GM18519 (cell line): Measurements from ENCODE around the gene KDM2A.
"Not testable (repeated sequence)": the region's sequence is repeated elsewhere in the genome, so short reads cannot be mapped to it uniquely, and the experiment has no call there.

Experiments used
- ATAC-seq: cut with Tn5 transposase; IDR thresholded peaks from one replicate; pipeline ENCODE4 v1.9.1; 2021; ENCODE audit warnings: mild to moderate bottlenecking, moderate library complexity; ENCODE audit not compliant: unreplicated experiment, low FRiP score

Gene KDM2A

DNA sequence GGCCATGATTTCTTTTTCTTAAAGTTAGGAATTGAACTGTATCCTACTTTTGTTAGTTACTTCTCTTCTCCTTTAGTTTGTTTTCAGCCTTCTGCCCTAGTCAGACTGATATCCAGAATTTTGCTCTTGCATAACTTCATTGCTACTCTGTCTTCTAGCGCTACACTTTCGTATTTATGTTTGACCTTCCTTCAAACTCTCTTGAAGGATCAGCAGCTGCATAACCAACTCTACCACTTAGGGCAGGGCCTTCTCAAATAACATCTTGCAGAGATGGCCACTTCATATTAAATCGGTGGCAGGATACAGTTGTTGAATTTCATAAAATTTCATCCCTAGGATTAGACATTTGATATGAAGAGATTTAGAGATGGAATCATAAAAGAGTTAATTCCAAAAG lies 43.9 kb downstream of the KDM2A start:
- no peak for ATAC-seq

DNA sequence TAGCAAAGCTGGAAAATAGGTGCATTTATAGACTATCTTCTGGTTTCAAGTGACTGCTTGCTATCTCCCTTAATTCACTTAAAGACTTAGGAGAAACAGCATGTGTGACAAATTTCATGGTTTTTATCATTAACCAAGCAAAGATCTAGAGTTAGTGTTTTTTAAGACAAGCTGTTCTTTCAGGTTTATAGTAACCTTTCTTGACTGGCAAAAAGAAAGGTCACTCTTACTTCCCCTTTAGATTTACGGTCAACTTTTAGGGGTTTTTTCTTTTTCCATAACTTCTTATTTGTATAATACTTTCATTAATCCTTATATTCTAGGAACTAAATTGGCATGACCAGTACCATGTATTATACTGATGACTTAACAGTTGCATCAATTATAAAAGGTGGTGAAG lies 46.6 kb downstream of the KDM2A start:
- no peak for ATAC-seq

DNA sequence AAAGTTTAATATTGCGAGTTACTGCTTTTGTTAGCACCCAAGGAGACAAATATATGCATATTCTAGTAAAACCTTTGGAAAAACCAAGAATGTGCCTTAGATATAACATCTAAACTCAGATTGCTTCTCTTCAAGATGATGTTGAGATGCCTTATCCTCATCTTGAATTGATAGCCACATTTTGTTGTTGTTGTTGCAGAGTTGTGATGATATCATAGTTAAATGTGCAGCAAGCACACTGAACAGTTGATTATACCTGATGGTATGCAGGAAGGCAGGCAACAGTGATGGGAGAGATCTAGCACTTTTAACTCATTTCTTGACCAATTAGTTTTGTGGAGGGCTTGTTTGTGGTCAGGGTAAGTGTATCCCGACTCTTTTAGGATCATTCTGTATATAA lies 48.0 kb downstream of the KDM2A start:
- ATAC-seq: no peak

DNA sequence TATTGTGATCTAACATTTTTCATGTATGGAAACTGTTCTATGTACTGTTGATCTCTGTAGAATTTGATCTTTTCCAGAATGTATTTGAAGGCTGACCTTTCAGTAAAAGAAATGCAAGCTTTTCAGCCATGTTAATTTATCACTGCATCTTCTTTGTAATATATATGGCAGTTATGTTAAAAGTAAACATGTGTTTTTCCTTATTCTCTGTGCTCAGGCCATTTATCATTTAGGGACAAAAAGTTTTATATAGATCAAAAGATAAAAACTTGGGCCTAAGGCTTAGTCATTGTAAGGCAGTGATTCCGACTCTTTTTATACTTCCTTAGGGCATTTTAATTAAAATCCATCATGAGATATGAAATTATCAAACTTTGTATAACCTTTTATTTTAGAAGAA lies 48.7 kb downstream of the KDM2A start:
- ATAC-seq: no peak

DNA sequence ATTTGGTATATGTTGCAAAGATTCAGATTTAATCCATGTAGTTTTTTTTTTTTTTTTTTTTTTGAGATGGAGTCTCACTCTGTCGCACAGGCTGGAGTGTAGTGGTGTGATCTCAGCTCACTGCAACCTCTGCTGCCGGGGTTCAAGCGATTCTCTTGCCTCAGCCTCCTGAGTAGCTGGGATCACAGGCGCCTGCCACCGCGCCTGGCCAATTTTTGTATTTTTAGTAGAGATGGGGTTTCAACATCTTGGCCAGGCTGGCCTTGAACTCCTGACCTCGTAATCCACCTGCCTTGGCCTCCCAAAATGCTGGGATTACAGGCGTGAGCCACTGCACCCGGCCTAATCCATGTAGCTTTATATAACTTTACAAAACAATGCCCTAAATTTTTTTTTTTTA lies 49.8 kb downstream of the KDM2A start:
- ATAC-seq: not testable (repeated sequence)

DNA sequence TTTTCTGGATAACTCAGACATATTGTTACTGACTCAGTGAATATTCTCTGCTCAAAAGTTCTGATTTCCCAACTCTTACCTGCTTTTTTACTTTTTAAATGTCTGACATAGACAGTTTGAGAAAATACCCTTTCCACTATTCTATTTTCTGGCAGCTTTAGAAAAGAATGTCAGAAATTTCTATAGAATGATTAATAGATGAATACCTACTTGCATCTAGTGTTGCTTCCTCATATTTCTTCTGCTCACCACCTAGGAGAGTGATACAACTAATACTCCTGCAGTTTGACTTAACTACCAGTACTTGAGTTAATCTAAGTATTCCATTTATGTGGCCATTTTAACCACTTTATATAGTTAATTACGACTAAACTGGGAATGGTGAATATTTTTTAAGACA lies 55.2 kb downstream of the KDM2A start:
- ATAC-seq: no peak

DNA sequence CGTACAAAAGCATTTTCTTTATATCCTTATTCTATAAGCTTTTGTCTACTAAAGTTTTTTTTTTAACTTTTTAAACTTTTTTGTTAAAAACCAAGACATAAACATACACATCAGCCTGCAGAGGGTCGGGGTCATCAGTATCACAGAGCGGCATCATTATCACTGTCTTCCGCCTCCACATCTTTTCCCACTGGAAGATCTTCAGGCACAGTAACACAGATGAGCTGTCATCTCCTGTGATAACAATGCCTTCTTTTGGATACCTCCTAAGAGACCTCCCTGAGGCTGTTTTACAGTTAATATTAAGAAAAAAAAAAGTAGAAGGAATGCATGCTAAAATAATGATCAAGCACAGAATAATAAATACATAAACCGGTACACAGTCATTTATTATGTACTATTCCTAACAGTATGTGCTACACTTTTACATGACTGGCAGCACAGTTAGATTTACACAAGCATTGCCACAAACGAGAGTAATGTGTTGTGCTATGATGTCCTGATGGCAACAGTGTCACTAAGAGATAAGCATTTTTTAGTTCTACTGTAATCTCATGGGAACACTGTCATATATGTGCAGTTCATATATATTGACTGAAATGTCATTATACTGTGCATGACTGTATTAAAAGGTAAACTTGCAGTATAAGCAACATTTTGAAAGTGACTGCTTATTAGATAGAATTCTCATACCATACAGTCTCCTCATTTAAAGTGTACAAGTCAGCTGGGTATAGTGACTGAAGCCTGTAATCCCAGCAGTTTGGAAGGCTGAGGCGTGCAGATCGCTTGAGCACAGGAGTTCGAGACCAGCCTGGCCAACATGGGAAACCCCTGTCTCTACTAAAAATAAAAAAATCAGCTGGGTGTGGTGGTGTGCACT lies 58.6 kb downstream of the KDM2A start:
- no peak for ATAC-seq

DNA sequence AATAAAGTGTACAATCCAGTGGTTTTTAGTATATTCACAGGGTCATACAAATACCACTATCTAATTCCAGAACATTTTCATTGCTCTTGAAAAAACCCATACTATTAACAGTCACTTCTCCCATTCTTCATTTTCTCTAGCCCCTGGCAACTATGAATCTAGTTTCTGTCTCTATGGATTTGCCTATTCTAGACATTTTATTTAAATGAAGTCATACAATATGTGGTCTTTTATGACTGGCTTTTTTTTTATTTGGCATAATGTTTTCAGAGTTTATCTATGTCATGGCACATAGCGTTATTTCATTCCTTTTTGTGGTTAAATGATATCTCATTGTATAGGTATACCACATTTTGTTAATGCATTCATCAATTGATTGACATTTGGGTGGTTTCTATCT lies 59.4 kb downstream of the KDM2A start:
- no peak for ATAC-seq

DNA sequence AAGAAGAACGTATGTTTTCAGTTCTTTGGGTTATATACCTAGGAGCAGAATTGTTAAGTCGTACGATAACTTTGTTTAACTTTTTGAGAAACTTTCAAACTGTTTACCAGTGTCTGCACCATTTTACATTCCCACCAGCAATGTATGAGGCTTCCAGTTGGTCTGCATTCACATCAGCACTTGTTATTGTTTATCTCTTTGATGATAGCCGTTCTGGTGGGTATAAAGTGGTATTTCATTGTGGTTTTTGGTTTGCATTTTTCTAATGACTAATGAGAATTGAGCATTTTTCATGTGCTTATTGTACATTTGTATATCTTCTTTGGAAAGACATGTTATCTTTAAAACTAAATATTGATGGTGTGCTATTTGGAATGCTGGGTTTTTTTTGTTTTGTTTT lies 59.8 kb downstream of the KDM2A start:
- no peak for ATAC-seq

DNA sequence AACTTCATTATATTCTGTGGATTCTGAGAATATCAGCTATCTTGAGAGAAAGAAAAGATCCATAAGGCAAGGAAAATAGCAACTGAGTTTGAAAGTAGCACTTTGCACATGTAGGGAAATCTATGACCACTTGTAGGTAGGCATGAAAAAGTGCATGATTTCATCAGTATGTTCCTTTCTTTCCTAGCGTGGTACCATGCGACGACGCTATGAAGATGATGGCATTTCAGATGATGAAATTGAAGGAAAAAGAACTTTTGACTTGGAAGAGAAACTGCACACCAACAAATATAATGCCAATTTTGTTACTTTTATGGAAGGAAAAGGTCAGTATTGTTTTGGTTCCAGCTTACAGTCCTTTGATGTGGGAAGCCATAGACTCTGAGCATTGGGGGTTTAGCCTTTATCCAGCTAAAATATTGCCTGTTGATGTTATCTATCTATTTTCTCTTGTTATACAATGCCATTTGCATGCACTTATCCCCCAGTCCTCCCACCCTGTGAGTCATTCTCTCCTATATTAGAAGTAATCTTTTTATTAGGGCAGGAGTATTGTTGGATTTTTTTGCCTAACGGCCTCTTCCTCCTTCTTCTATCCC lies 60.9 kb downstream of the KDM2A start:
- ATAC-seq: no peak

DNA sequence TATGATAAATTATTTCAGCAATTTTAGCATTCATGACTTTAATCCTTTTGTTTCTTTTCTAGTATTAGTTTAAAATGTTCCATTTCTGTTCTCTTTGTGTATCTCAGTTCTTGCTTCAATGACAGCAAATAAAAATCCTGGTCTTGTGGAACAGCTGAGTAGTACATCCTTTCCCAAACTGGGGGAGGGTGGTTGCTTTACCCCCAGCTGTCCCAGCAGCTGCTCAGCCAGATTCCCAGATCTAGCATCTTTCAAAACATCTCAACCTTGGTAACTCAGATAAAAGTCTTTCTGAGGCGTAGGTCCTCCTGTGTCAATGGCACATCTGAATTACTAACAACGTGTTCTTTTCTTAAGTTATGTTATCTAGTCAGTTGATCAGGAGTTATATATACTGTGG lies 75.0 kb downstream of the KDM2A start:
- ATAC-seq: no peak

DNA sequence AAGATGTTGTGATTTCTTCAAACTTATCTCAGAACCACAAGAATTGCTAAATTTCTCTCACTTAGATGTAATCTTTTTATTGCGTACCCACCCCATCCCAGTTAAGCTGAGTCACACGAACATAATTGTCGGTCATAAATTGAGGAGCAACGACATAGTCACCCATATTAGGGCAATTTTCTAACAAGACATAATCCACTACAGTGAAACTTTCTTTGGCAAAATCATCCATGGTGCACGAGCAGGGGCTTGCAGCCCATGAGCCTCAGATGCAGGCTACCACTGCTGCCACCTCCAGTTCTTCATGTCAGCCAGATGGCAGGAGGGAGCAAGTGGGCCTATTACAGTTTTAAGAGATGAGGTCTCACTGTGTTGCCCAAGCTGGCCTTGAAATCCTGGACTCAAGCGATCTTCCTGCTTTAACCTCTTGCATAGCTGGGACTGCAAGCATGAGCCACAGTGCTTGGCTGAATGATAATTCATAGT lies 77.0 kb downstream of the KDM2A start:
- no peak for ATAC-seq

DNA sequence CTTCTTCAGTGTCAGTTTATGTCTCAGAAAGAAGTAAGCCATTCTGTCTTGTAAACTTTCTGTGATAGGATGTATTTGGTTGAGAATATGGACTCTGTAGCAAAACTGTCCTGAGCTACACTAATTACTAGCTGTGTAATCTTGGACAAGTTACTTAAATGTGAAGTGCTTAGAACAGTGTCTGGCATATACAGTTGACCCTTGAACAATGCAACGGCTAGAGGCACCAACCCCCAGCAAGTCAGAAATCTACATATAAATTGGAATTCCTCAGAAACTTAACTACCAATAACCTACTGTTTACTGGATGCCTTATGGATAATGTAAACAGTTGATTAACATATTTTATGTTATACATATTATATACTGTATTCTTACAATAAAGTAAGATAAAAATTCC lies 78.5 kb downstream of the KDM2A start:
- no peak for ATAC-seq

DNA sequence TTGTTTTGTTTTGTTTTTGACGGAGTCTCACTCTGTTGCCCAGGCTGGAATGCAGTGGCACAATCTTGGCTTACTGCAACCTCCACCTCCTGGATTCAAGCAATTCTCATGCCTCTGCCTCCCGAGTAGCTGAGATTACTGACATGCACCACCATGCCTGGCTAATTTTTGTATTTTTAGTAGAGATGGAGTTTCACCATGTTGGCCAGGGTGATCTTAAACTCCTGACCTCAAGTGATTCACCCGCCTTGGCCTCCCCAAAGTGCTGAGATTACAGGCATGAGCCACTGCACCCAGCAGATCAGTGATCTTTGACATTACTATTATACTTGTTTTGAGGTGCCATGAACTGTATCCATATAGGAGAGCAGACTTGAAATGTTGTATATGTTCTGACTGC lies 79.7 kb downstream of the KDM2A start:
- not testable (repeated sequence) for ATAC-seq

DNA sequence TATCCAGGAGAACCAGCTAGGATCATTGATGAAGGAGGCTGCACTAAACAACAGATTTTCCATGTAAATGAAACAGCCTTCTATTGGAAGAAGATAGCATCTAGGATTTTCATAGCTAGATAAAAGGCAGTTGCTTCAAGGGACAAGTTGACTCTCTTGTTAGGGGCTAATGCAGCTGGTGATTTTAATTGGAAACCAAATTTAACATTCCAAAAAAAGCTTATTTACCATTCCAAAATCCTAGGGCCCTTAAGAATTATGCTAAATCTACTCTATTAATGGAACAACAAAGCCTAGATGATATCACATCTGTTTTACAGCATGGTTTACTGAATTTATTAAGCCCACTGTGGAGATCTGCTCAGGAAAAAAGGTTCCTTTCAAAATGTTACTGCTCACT lies 80.7 kb downstream of the KDM2A start:
- no peak for ATAC-seq

DNA sequence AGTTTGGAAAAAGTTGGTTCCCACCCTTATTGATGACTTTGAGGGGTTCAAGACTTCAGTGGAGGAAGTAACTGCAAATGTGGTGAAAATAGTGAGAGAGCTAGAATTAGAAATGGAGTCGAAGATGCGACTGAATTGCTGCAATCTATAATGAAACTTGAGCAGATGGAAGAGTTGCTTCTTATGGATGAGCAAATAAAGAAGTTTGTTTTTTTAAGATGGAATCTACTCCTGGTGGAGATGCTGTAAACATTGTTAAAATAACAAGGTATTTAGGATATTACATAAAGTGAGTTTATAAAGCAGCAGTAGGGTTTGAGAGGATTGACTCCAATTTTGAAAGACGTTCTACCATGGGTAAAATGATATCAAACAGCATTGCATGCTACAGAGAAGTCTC lies 83.0 kb downstream of the KDM2A start:
- ATAC-seq: no peak

DNA sequence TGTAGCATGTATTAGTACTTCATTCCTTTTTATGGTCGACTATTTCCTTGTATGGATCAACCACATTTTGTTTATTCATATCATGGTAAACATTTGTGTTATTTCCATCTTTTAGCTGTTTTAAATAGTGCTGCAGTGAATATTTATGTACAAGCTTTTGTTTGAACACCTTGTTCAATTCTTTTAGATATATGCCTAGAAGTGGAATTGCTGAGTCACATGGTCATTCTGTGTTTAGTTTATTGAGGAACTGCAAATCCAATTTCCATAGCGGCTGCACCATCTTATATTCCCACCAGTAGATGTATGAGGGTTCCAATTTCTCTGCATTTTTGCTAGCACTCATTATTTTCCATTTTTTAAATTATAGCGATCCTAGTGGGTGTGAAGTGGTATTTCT lies 85.8 kb downstream of the KDM2A start:
- no peak for ATAC-seq

DNA sequence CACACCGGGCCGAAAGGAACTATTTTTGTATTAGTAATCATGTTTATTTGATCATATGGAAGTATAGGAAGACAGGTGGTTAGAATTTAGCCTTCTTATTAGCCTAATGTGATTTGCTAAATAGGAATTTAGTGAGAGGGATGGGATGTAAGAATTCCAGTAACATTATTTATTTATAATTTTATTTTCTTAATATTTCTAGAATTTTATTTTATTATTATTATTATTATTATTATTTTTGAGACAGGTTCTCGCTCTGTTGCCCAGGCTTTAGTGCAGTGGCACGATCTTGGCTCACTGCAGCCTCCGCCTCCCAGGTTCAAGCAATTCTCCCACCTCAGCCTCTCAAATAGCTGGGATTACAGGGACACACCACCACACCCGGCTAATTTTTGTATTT lies 90.2 kb downstream of the KDM2A start:
- ATAC-seq: not testable (repeated sequence)

DNA sequence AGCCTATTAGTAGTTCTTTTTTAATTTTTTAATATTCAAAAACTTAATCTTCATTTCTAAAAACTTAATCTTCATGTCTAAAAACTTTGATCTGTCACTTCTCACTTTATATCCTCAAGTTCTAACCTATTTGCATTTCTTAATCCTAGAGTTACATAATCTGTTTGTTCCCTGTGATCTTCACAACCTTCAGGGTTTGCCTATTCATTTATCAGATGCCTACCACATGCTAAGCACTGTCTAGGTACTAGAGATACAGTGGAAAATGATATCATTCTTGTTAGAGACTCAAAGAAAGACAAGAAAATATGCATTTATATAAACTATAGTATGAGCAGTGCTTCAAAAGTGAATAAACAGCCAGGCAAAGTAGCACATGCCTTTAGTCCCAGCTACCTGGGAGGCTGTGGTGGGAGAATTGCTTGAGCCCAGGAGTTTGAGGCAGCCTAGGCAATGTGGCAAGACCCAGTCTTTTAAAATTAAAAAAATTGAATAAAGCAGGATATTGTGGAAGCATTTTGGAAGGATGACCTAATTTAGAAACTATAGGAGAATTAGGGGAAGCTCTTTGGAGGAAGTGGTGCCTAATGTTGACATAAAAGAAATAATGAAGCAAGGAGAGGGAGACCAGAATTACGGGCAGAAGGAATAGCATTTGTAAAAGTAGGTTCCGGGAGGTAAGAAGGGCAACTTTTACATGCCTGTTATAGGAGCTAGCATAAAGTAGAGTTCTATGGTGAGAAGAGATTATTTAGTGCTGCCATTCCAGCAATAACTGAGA lies 92.8 kb downstream of the KDM2A start:
- no peak for ATAC-seq

DNA sequence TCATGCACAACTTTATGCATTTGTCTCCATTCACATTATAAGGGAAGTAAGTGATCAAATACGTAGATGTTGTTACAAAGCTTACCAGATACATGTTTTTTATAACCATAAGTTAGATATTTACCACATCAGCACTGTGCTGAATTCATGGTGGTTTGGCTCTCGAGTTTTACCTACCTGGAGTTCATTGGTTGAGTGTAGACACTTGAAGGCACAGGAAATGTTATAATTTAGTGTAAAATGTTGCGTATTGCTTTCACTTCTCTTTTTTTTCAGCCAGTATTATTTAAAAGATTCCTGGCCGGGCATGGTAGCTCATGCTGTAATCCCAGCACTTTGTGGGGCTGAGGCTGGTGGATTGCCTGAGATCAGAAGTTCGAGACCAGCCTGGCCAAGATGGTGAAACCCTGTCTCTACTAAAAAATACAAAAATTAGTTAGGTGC lies 94.1 kb downstream of the KDM2A start:
- ATAC-seq: no peak

DNA sequence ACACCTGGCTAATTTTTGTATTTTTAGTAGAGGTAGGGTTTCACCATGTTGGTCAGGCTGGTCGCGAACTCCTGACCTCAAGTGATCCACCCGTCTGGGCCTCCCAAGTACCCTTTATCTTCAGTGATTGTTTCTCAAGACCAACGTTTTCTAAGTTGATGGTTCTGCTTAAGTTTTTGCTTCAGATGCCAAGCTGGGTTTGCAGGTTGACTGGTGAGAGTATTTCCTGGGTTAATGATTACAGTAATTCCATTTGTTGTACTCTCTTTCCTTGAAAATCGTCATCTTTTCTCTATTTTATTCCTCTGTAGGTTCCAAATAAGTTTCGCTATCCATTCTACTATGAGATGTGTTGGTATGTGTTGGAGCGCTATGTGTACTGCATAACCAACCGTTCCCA lies 108.7 kb downstream of the KDM2A start:
- no peak for ATAC-seq
